SK-N-MC (cell line): Measurements from ENCODE around the gene ATCAY.

ENCODE experiments used
- EZH2 ChIP-seq: fragments of 200-600 bp; sonication (generic); IDR thresholded peaks from one replicate; pipeline ENCODE4 v1.6.1; 2017; ENCODE audit warnings: antibody characterized with exemption
- FOXP2 ChIP-seq: optimal IDR thresholded peaks from 2 replicates; pipeline ENCODE3; 2011; ENCODE audit warnings: mild to moderate bottlenecking, moderate library complexity; ENCODE audit not compliant: insufficient read depth; ENCODE audit errors: extremely low read length, control extremely low read depth
- POLR2AphosphoS5 ChIP-seq: IDR thresholded peaks from 2 replicates; pipeline ENCODE4 v1.6.1; 2012; ENCODE audit warnings: mild to moderate bottlenecking, low read depth, low read length, borderline replicate concordance

DNA sequence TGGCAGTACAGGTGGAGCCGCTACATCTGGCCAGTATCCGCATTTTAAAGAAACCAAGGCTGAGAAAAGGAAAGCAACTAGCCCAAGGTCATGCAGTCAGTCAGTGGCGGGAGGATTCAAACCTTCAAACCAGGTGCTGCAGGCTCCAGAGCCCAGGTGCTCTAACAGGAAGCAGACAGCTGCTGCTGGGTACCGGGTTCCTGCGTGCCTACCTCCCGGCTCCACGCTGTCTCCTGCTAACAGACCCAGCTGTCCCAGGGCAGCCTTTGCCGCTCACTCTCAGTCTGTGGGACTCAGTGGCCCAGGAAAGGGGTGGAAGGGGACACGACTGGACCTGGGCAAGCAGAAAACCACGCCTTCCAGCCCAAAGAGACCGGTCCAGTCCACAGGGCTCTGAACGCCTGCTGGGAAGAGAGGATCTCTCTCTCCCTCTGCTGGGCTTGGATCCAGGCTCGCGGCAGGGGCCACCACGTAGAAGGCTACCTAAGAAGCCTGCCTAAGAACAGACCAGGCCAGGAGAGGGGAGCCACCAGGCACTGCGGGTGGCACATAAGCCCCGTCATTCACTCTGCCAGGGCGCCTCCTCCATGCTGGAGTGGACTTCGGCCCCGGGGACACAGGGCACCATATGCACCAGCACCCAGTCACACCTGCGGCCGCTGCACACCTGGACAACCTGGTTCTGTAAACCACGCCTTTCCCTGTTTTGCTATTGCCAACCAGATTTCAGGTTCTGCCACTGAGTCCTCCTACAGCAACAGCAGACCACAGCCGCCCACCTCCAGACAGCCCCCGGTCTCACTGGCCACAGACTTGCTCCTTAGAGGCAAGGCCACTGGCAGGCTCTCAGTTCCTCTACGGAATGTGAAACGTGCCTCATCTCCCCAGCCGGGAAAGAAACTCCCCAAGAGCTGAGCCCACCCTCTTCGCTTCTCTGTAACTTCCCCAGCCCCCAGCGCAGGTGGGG lies 85.8 kb downstream of the ATCAY start:
- TF ChIP-seq EZH2 (no peak), FOXP2 (no peak), POLR2AphosphoS5 (no peak)
